ENCODE results near the gene KCND3. TPM values are rescaled to one million over a fixed set of nuclear protein-coding genes. Genes with fewer than 3 reads are reported as not detected.
A peak's percentile ranks its signal among the peaks of the same experiment; 100 is the strongest.

The KCND3 gene
- total RNA-seq, 1 experiment from 2014 or later: 0.15 TPM

DNA sequence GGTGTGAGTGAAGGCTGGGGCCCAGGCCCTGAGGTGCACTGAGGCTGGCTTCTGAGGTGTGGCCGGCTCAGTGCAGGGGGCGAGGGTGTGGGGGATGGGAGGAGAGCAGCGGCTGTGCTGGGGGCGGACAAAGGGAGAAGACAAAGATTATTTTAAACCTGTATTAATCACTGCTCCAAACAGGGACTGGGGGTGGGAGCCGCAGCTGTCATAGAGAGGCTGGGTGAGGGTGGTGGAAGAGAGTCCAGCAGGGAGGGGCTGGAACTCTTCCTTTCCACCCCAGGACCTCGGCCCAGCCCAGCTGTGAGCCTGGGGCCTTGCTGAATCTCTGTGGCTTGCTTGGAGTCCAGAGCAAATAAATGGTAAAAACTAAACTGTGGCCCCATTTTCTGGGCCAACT lies 106.9 kb downstream of the KCND3 start:
- Histone ChIP-seq H2BK120ac (ENCODE audit: low read depth, low read length, poor library complexity, severe bottlenecking) (no peak overlapping the region), H3T11ph (ENCODE audit: low read length) (no peak overlapping the region), H2BK5ac (ENCODE audit: insufficient read length, low read length) (no peak overlapping the region), H3K27ac (ENCODE audit: insufficient read length, low read depth, low read length) (no peak overlapping the region), H3K23me2 (ENCODE audit: insufficient read length, low read depth, low read length, poor library complexity, severe bottlenecking) (no peaks in the 10 kb centered on the region), H3K4me1 (ENCODE audit: insufficient read depth, low read length) (peaks cover 7% of the 10 kb centered on the region; the same call in 1 of the 2 replicates), H4K8ac (replicated peaks; ENCODE audit: insufficient read length, low read depth, low read length) (no peak overlapping the region), H2BK20ac (ENCODE audit: low read depth, low read length, poor library complexity, severe bottlenecking) (no peak overlapping the region), H3K14ac (ENCODE audit: insufficient read depth, low read length) (no peak overlapping the region), H3K4ac (ENCODE audit: low read depth, low read length) (no peak overlapping the region), H2AK5ac (ENCODE audit: insufficient read length, low read length) (no peak overlapping the region), H3K79me2 (ENCODE audit: insufficient read depth, low read length) (no peaks in the 10 kb centered on the region), H2BK12ac (ENCODE audit: insufficient read length, low read depth, low read length) (no peak overlapping the region), H3K4me2 (ENCODE audit: insufficient read depth, insufficient read length, low read length) (no peak overlapping the region), H3K27me3 (ENCODE audit: insufficient read depth, low read length) (no peaks in the 10 kb centered on the region), H3K9ac (ENCODE audit: extremely low read depth, insufficient read length, low read length) (no peak overlapping the region), H4K5ac (ENCODE audit: insufficient read length, low read depth, low read length) (no peak overlapping the region), H3K18ac (ENCODE audit: insufficient read length, low read depth, low read length) (no peak overlapping the region), H2AFZ (ENCODE audit: low read length) (no peak overlapping the region), H3K9me3 (ENCODE audit: control insufficient read depth, low read depth, low read length) (no peaks in the 10 kb centered on the region), H4K91ac (ENCODE audit: insufficient read length, low read depth, low read length) (no peak overlapping the region), H4K20me1 (ENCODE audit: control insufficient read depth, insufficient read depth, insufficient read length) (no peaks in the 10 kb centered on the region), H2BK15ac (ENCODE audit: low read depth, low read length) (no peak overlapping the region), H3K56ac (ENCODE audit: insufficient read length, low read depth, low read length) (no peak overlapping the region), H3K79me1 (ENCODE audit: insufficient read depth, low read depth, low read length, poor library complexity, severe bottlenecking) (no peaks in the 10 kb centered on the region), H3K23ac (ENCODE audit: insufficient read length, low read depth, low read length) (no peak overlapping the region)
- Mint-ChIP-seq H3K9me3 (no peaks in the 10 kb centered on the region), H3K36me3 (ENCODE audit: insufficient read depth in 1 of 3, low read depth in 3 of 3) (no peaks in the 10 kb centered on the region), H3K27ac (0 out of 7 replicates have a peak overlapping the region, but pooled peaks of 1 of the 3 experiments have one; percentile 46), H3K4me1 (peaks cover 21 to 37% of the 10 kb centered on the region in 2 experiments), H3K4me3 (no peak overlapping the region), H3K27me3 (ENCODE audit: low read depth) (peaks cover 6% of the 10 kb centered on the region)
- TF ChIP-seq, protein P1, sequence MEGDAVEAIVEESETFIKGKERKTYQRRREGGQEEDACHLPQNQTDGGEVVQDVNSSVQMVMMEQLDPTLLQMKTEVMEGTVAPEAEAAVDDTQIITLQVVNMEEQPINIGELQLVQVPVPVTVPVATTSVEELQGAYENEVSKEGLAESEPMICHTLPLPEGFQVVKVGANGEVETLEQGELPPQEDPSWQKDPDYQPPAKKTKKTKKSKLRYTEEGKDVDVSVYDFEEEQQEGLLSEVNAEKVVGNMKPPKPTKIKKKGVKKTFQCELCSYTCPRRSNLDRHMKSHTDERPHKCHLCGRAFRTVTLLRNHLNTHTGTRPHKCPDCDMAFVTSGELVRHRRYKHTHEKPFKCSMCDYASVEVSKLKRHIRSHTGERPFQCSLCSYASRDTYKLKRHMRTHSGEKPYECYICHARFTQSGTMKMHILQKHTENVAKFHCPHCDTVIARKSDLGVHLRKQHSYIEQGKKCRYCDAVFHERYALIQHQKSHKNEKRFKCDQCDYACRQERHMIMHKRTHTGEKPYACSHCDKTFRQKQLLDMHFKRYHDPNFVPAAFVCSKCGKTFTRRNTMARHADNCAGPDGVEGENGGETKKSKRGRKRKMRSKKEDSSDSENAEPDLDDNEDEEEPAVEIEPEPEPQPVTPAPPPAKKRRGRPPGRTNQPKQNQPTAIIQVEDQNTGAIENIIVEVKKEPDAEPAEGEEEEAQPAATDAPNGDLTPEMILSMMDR (conservative IDR thresholded peaks at IDR 0.05): no peak
- WGBS (ENCODE audit: extremely low coverage, insufficient read length, low lambda C conversion rate): no CpG with 5 or more reads among the region's 6 CpGs
- DNase-seq: no peak

Measured in H9 (cell line).